ENCODE data around the gene DAAM1.

GRCh38 chr14:59293935-59294661 is 105.6 kb downstream of the DAAM1 start:
- TF ChIP-seq CTCF (IDR thresholded peaks at IDR 0.05) = no peak
- TF ChIP-seq POLR2A (IDR thresholded peaks at IDR 0.05) = no peak
